Thoracic aorta (tissue), 2 donors: ENCODE measurements around the gene ZC3HAV1. TPM values are rescaled to one million over a fixed set of nuclear protein-coding genes. Genes with fewer than 3 reads are reported as not detected.

Source experiments
- ATAC-seq: fragments of 150-250 bp; one replicate; pipeline ENCODE4 v1.8.0; 2017; ENCODE audit warnings: low read depth; ENCODE audit not compliant: insufficient number of reproducible peaks, low FRiP score
- DNase-seq: peaks from one replicate; pipeline ENCODE4 v3.0.0-alpha.2; 2020; ENCODE audit warnings: low spot score
- H3K27ac ChIP-seq, 2 donors: fragments of 200-600 bp; sonication (generic); 1 replicate in 1 of 2; 2 replicates in 1 of 2; pipeline ENCODE4 v1.5.1; 2016; ENCODE audit warnings: mild to moderate bottlenecking in 2 of 2, moderate library complexity in 2 of 2
- H3K27me3 ChIP-seq: fragments of 200-600 bp; sonication (generic); replicated peaks from 2 replicates; pipeline ENCODE4 v1.6.0; 2016; ENCODE audit warnings: mild to moderate bottlenecking; ENCODE audit not compliant: insufficient read depth
- H3K36me3 ChIP-seq: fragments of 200-600 bp; sonication (generic); one replicate; pipeline ENCODE4 v1.5.1; 2016
- H3K4me1 ChIP-seq, 2 donors: fragments of 200-600 bp; sonication (generic); 1 replicate in 1 of 2; 2 replicates in 1 of 2; pipeline versions ENCODE4 v1.5.1 to v1.6.0; 2016; ENCODE audit warnings: low read depth in 2 of 2, mild to moderate bottlenecking in 1 of 2; ENCODE audit not compliant: control insufficient read depth in 1 of 2
- H3K4me3 ChIP-seq: fragments of 200-600 bp; sonication (generic); 2 replicates; pipeline ENCODE4 v1.5.1; 2016; ENCODE audit warnings: mild to moderate bottlenecking
- H3K9me3 ChIP-seq: fragments of 200-600 bp; sonication (generic); 2 replicates; pipeline ENCODE4 v1.5.1; 2016
- total RNA-seq, 2 donors: library from RNA; depleted of rRNA; stranded (reverse); fragments of >200 nt; gene quantifications; one replicate each; pipeline versions ENCODE4 v1.1.0 to v1.2.3, GENCODE V29; 2016
- TF ChIP-seq, protein P1 (sequence below): fragments of 200-600 bp; sonication (generic); IDR thresholded peaks from one replicate; pipeline ENCODE4 v1.5.1; 2019; ENCODE audit warnings: antibody characterized with exemption

ZC3HAV1 gene
- total RNA-seq, 2 donors from 2014 or later, result 32.5 to 47.6 TPM

- H3K9me3 ChIP-seq, result no peaks in the 10 kb centered on the region
- no peak overlapping the region for H3K4me3 ChIP-seq
- no peak overlapping the region for H3K27ac ChIP-seq
- ATAC-seq (no peak), DNase-seq (no peak)
- peaks cover 20% of the 10 kb centered on the region for H3K36me3 ChIP-seq
- TF ChIP-seq, protein P1, sequence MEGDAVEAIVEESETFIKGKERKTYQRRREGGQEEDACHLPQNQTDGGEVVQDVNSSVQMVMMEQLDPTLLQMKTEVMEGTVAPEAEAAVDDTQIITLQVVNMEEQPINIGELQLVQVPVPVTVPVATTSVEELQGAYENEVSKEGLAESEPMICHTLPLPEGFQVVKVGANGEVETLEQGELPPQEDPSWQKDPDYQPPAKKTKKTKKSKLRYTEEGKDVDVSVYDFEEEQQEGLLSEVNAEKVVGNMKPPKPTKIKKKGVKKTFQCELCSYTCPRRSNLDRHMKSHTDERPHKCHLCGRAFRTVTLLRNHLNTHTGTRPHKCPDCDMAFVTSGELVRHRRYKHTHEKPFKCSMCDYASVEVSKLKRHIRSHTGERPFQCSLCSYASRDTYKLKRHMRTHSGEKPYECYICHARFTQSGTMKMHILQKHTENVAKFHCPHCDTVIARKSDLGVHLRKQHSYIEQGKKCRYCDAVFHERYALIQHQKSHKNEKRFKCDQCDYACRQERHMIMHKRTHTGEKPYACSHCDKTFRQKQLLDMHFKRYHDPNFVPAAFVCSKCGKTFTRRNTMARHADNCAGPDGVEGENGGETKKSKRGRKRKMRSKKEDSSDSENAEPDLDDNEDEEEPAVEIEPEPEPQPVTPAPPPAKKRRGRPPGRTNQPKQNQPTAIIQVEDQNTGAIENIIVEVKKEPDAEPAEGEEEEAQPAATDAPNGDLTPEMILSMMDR, result no peak
- no peaks in the 10 kb centered on the region for H3K4me1 ChIP-seq
- no peaks in the 10 kb centered on the region for H3K27me3 ChIP-seq
Observed at GRCh38 chr7:139046143-139046542, 63.4 kb downstream of the ZC3HAV1 start.

DNA sequence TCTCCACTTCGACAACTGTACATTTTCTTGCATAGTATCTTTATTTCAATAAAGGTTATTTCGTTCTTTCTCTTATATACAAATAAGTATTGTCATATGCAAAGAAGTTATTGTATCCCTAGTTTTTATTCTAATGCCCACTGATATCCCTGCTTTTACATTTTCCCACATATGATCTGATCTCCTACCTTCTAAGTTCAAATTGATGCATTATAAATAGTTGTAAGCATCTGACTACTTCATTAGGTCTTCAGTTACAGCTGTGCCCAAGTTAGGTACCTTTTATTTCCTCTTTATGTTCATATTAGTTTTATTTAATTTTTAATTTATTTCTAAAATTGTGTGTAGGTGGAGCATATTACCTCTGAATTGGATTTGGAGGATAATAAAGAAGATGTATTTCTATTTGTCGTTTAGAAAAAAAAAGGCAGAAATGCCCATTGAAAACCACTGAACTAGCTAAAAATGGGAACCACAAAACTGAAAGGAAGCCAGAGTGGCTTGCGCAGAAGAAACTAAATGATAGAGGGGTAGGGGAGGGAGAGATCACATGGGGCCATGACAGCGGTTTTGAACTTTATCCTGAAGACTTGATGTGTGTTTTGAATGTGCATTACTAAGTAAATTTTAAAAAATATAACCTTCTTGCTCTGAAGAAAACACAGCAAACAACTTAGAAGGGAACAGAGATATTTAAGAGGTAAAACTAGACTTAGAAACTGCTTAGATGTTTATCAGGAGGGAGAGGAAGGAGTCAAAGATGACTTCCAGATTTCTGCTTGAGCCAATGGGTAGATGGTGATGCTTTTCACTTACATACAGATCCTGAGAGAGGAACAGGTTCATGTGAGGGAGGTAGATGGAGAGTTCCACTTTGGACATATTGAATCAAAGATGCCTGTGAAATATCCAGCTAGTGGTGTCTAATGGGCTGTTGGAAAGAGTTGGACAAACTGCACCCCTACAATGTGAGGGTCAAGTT lies 64.4 kb downstream of the ZC3HAV1 start:
- H3K9me3 ChIP-seq, result no peaks in the 10 kb centered on the region
- TF ChIP-seq, protein P1, result no peak
- no peak for ATAC-seq
- no peak overlapping the region for H3K27ac ChIP-seq
- no peaks in the 10 kb centered on the region for H3K27me3 ChIP-seq
- H3K4me3 ChIP-seq, result no peak overlapping the region
- no peak for DNase-seq
- H3K4me1 ChIP-seq, result no peaks in the 10 kb centered on the region
- peaks cover 19% of the 10 kb centered on the region for H3K36me3 ChIP-seq

DNA sequence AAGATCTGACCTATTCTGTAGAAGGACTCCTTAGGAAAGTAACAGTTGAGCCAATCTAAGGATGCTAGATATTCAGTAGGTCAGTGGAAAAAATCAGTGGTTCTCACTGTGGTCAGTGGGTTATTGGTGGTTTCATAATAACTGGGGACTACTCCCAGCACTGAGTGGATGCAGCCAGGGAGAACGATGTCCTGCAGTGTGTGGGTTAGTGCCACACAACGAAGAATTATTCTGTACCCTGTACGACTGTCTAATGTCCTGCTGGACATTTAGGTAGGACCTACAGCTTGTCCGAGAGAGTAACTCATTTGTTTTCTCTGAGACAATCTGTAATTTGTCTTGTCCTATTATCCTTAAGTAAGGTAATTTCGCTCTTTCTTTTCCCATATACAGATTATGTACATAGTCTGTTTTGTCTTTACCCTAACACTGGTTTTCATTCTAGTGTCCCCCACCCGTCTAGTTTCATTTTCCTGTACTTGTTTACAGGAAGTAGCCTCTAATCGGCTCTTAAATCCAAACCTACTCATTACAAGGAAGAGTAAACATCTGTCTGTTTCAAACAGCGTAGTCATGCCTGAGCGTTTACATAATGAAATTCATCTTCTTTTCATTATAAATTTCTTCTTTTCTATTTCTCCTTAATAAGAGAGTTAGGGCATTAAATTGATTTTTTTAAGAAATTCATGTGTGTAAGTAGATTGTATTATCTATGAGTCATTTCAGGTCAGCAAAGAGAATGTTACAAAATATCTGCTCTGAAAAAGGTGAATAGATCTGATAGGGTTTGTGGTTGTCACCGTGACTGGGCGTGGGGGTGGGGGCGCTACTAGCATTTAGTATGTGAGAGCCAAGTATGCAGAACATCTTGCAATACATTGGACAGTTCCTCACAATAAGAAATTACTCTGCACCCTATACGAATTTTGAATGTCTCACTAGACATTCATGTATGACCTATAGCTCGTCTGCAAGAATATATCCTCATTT lies 65.4 kb downstream of the ZC3HAV1 start:
- DNase-seq (no peak), ATAC-seq (no peak)
- Histone ChIP-seq H3K4me1 (no peaks in the 10 kb centered on the region), H3K36me3 (peaks cover 13% of the 10 kb centered on the region), H3K9me3 (no peaks in the 10 kb centered on the region), H3K27ac (no peak overlapping the region), H3K27me3 (no peaks in the 10 kb centered on the region), H3K4me3 (no peak overlapping the region)
- TF ChIP-seq, protein P1, result no peak

GRCh38 chr7:139041378-139042085 lies 68.0 kb downstream of the ZC3HAV1 start:
- peaks cover 3% of the 10 kb centered on the region for H3K36me3 ChIP-seq
- H3K27ac ChIP-seq, result no peak overlapping the region
- H3K4me1 ChIP-seq, result no peaks in the 10 kb centered on the region
- TF ChIP-seq, protein P1, result no peak
- H3K4me3 ChIP-seq, result no peak overlapping the region
- ATAC-seq (no peak), DNase-seq (no peak)
- H3K27me3 ChIP-seq, result no peaks in the 10 kb centered on the region
- H3K9me3 ChIP-seq, result no peaks in the 10 kb centered on the region
